Fibroblast of skin of back (primary cell): ENCODE data around the gene NUMA1.
A peak's percentile ranks its signal among the peaks of the same experiment; 100 is the strongest.

Source experiments
- DNase-seq: peaks from one replicate; pipeline ENCODE4 v3.0.0-alpha.2; 2013

The NUMA1 gene

GRCh38 chr11:72058416-72059034 lies 21.8 kb downstream of the NUMA1 start:
- peak; percentile 90 for DNase-seq

GRCh38 chr11:72048766-72049460 lies 31.4 kb downstream of the NUMA1 start:
- DNase-seq: no peak

- DNase-seq: no peak
These were observed 34.5 kb downstream of the NUMA1 start for GRCh38 chr11:72045849-72046248.

GRCh38 chr11:72042064-72042745 lies 38.1 kb downstream of the NUMA1 start:
- no peak for DNase-seq

- peak; percentile 81 for DNase-seq
These were observed 38.8 kb downstream of the NUMA1 start for GRCh38 chr11:72041364-72042063.

GRCh38 chr11:72040491-72041363 lies 39.6 kb downstream of the NUMA1 start:
- peak; percentile 97 for DNase-seq

GRCh38 chr11:72039856-72040401 lies 40.4 kb downstream of the NUMA1 start:
- DNase-seq: no peak

GRCh38 chr11:72039031-72039855 lies 41.1 kb downstream of the NUMA1 start:
- peak; percentile 26 for DNase-seq

- DNase-seq: peak; percentile 73
These were observed 41.9 kb downstream of the NUMA1 start for GRCh38 chr11:72038491-72038890.

GRCh38 chr11:72037554-72038311 lies 42.6 kb downstream of the NUMA1 start:
- peak; percentile 36 for DNase-seq

- no peak for DNase-seq
These were observed 43.7 kb downstream of the NUMA1 start for GRCh38 chr11:72036687-72037086.

- no peak for DNase-seq
These were observed 49.8 kb downstream of the NUMA1 start for GRCh38 chr11:72030472-72031045.

- DNase-seq: no peak
These were observed 54.3 kb downstream of the NUMA1 start for GRCh38 chr11:72026090-72026489.

- no peak for DNase-seq
These were observed 56.1 kb downstream of the NUMA1 start for GRCh38 chr11:72024069-72024754.

- DNase-seq: no peak
These were observed 57.0 kb downstream of the NUMA1 start for GRCh38 chr11:72023335-72023734.

GRCh38 chr11:72018171-72018570 lies 62.2 kb downstream of the NUMA1 start:
- no peak for DNase-seq

- DNase-seq: no peak
These were observed 64.8 kb downstream of the NUMA1 start for GRCh38 chr11:72015511-72016061.

- no peak for DNase-seq
These were observed 65.5 kb downstream of the NUMA1 start for GRCh38 chr11:72014761-72015320.
